Suppressor macrophage (primary cell): ENCODE results near the gene KLF3.

ENCODE experiments used
- DNase-seq, 4 experiments: peaks; one replicate each; pipeline ENCODE4 v3.0.0-alpha.2; 2020 to 2022

KLF3 gene

GRCh38 chr4:38698176-38698575, 34.2 kb downstream of the KLF3 start:
- DNase-seq: no peak

GRCh38 chr4:38699112-38699511, 35.1 kb downstream of the KLF3 start:
- no peak for DNase-seq

DNA sequence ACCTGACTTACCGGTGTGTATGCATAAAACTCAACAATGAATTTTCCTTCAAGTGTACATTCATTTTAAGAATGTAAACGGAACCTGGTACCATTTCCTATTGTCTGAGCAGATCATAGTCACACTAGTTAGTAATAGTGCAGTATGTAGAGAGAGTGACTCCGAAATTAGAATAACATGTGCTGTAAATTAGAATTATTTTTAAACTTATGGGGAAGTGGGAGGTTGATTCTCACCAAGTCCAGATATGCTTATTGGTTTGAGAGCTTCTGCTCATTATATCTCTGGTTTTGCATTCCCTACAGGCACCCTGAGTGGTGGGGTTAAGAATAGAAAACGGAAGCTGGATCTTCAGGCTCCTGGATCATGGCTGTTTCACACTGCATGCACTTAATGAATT, 39.6 kb downstream of the KLF3 start:
- peak in 1 of 4 experiments; percentile 19 for DNase-seq

DNA sequence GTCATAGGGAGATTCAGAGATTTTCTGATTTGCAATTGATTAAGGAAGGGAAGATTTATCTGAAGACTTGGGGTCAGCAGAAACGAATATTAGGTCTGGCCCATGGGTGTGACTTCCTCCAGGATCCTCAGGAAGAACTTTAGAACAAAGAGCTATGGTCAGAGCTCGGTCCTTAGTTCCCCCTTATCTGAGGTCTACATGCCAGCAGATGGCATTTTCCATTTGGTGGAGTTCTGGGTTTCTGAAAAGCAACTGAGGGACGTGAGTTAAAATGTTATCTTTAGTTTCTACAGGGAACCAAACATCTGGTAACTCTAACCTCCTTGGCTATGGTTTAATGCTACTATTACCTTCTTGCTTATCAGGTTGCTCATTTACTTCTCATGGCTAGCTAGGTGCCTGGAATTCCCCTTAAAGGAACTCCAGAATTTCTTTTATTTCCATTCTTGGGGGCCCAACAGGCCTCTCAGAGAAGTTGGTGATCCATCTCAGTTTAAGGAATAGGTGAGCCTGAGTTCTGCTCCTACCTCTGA, 40.7 kb downstream of the KLF3 start:
- DNase-seq: peak in 1 of 4 experiments; percentile 6

- DNase-seq: no peak
These were observed 42.3 kb downstream of the KLF3 start for GRCh38 chr4:38706301-38706700.

- no peak for DNase-seq
These were observed 46.1 kb downstream of the KLF3 start for GRCh38 chr4:38710053-38710452.

DNA sequence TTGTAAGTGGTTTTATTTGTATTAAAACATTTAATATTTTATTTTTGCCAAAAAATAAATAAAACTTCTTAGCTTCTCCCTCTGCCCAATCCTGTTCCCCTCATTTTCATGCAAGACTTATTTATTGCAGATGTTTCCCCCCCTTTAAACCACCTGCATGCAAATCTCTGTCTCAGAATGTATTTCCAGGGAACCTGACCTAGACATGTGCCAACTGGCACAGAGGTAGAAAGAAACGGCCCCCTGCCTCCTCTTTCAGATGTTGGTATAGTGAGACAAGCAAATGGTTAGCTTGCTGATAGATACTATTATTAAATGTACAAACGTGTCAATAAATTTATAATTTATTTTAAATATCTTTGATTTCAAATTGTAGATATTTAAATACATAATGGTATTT, 47.1 kb downstream of the KLF3 start:
- no peak for DNase-seq

- no peak for DNase-seq
These were observed 51.1 kb downstream of the KLF3 start for GRCh38 chr4:38715050-38715449.

DNA sequence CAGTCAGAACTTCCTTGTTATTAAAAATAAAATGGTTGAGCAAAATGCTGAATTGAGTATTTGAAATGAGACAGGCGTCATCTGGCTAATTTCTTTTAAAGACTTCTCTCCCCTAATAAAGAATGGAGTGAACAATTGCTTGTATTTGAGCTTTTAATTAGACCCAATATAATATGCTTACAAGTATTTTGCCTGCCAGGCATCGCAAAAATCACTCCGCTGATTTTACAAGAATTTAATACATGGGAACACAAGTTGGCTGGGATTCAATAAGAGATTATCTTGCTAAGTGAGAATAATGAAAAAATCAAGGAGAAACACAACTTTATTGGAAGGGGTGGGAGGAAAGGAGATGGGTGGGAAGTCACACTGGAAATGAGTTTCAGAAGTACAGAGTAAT, 52.3 kb downstream of the KLF3 start:
- DNase-seq: no peak

DNA sequence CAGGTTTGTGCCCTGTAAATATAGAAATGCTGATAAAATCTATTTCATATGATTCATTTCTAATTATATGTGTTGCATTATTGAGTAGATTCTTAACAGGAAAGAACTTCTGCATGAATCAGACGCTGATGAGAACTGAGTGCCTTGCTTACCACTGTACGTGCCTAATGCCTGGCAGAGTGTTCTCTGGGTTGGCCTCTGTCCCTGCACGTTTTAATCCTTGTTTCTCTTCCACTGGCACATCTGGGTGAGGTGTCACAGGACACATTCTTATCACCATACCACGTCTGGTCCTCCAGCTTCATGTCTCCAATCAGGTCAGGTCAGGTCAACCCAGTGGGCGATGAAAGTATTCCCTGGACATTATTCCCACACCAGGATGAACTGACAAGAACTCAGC, 53.6 kb downstream of the KLF3 start:
- DNase-seq: no peak

DNA sequence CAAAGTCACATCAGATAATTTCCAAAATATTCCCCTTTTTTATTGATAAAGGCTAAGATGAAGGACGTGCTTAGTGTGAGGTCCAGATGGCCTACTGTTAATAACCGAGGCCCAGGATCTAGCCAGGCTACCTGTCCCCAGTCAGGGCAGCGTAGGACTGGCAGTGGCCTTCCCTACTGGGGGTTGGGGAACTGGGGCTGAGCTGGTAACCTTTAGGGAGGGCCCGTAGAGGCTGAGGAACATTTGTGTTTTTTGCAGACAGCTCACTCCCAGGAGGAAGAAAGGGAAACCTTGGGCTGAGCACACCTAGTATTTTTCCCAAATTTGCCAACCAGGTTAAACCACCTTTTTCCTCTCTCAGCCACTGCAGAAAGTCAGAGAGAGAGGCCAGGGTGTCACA, 59.1 kb downstream of the KLF3 start:
- no peak for DNase-seq

DNA sequence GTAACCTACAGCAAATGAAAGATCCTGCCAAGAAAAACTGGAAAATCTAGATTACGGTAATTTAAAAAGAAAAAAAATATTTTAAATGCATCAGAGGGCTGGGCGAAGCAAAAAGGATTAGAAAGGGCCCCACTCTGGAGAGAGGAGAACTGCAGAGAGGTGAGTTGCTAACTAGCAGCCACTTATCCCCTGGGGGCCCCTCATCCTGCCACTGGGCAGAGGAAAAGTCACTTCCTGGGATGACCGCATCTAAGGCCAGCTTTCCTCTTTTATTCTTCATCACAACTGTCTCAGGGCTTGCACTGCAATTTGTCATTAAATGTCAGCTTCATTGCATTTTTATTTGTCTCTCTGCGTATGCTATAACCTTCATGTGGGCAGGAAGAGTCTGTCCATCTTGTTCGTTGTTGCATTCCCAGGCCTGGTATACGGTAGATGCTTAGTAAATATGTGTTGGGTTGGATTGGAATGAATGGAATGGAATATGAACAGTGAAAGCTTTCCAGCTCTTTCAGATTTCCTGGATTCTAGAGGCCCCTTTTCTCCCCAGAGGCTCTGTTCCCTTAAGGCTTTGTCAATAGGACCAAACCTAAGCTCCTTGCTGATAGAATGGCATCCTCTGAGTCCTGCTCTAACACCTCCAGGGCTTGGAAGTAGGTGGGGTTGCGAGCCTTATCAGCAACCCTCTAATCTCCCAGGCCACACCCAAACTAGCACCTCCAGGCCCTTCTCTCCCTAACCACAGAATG, 59.9 kb downstream of the KLF3 start:
- DNase-seq: no peak

DNA sequence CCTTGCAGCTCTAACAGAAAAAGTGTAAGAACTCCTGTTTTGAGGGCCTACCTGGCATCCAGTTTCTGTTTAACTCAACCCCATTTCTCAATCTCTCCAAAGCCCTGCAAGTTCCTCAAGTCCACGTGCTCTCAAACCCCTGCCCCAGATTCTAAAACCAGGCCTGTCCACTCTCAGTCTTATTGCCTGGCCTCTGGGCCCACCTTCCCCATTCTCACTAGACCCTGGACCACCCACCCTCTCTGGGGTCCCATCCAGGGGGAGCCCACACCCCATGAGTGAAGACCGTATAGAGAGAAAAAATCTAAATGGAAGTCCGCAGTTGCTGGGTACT, 60.4 kb downstream of the KLF3 start:
- no peak for DNase-seq

- DNase-seq: no peak
These were observed 64.7 kb downstream of the KLF3 start for GRCh38 chr4:38728631-38729141.

GRCh38 chr4:38730493-38730829, 66.5 kb downstream of the KLF3 start:
- no peak for DNase-seq

GRCh38 chr4:38730830-38731646, 67.0 kb downstream of the KLF3 start:
- DNase-seq: peak; percentile 65 to 90 (median 85)

GRCh38 chr4:38733663-38734062, 69.7 kb downstream of the KLF3 start:
- DNase-seq: no peak

DNA sequence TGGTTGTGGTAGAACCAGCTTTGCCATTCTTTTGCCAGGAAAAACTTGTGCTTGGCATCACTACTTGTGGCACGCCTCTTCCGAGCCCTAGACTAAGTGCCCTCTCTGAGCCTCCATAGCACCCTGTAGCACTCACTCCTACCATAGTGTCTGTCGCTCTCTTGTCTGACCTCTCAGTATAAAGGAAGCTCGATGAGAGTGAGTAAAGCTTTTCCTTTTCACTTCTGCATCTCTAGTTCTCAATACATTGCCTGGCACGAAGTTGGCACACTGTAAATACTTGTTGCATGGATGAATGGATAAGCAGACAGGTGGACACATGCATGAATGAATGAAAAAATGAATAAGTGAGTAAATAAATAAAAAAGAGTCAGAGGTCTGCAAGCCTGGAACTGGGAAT, 70.4 kb downstream of the KLF3 start:
- DNase-seq: peak in 3 of 4 experiments; percentile 26 to 53 (median 51)

GRCh38 chr4:38734911-38735310, 70.9 kb downstream of the KLF3 start:
- DNase-seq: peak; percentile 65 to 86 (median 74)

GRCh38 chr4:38735870-38736269, 71.9 kb downstream of the KLF3 start:
- DNase-seq: no peak

DNA sequence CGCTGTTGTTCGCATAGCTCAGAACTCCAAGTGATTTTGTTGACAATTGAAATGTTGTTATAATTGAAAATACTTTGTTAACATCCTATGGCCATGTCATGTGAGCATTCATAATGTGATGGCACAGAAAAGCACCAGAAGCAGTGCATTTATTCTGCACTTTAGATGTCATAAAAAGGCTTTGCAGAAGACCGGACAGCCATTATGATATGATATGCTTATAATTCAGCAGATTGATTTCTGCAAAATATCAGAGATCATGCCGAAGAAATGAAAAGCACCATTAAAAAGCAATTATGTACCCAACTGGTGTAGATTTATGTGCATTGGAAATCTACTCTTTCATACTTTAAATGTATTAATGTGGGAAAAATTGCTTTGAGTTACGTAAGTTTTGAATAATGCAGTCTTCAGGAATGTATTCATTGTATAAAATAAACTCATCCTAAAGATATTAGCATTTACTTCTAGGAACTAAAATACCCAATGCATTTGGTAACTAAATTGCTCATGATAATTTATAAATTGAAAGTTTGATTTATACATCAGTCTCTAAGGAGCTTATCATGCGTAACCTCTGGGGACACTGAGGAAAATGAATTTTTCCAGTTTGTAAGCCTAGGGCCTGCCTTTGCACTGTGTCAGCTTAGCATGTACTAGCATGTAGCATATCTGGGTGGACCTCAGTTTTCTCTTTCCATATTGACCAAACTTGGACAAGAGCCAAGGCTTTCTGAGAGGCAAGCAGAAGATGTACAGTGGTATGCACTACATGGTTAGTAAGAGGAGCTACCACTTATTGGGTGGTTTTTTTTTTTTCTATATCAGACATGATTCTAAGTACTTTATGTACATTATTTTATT, 75.2 kb downstream of the KLF3 start:
- no peak for DNase-seq

DNA sequence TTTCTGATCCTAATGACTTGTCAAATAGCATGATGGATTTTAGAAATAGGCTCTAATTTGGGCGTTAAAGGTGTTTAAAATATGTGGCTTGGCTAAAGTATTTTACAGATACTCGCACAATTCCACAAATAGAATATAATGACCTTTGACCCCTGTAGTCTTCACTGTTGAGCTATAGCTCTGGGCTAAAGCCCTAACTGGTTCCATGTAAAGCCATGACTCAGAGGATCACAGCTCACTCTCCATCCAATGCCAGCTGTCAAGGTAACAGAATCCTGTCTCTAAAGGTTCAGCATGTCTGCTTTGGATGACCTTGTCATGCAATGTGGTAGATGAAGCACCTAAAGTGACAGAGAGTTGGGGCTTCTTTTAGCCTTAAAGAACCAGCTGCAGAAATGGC, 76.3 kb downstream of the KLF3 start:
- DNase-seq: no peak

- peak; percentile 44 to 87 (median 74) for DNase-seq
These were observed 79.9 kb downstream of the KLF3 start for GRCh38 chr4:38743866-38744265.
